Mucosa of descending colon (tissue), 3 donors: ENCODE data around the gene CRYBB2. TPM values are rescaled to one million over a fixed set of nuclear protein-coding genes. Genes with fewer than 3 reads are reported as not detected.
"Not testable (repeated sequence)": the region's sequence is repeated elsewhere in the genome, so short reads cannot be mapped to it uniquely, and the experiment has no call there.

Experiments
- ATAC-seq: fragments of 200-7000 bp; cut with Tn5 transposase; one replicate; pipeline ENCODE4 v1.9.1; 2020; ENCODE audit warnings: mild to moderate bottlenecking, moderate library complexity
- DNase-seq, 3 donors: peaks; one replicate each; pipeline ENCODE4 v3.0.0-alpha.2; 2020
- H3K36me3 ChIP-seq: fragments of 200-600 bp; one replicate; pipeline ENCODE4 v1.8.0; 2021; ENCODE audit warnings: low read depth, mild to moderate bottlenecking
- H3K4me1 ChIP-seq: fragments of 200-600 bp; one replicate; pipeline ENCODE4 v1.8.0; 2021; ENCODE audit warnings: low read depth, mild to moderate bottlenecking
- H3K4me3 ChIP-seq: fragments of 200-600 bp; one replicate; pipeline ENCODE4 v1.8.0; 2021; ENCODE audit warnings: mild to moderate bottlenecking
- H3K9me3 ChIP-seq: fragments of 200-600 bp; one replicate; pipeline ENCODE4 v1.8.0; 2021; ENCODE audit warnings: mild to moderate bottlenecking
- CTCF ChIP-seq: fragments of 200-600 bp; IDR thresholded peaks from one replicate; pipeline ENCODE4 v1.8.0; 2022; ENCODE audit warnings: antibody characterized with exemption, mild to moderate bottlenecking
- intact Hi-C, 2 donors: fragments of 100-400 bp; cut with DNase I in 1 of 2; cut with micrococcal nuclease in 1 of 2; formaldehyde crosslinking; loops; one replicate each; pipeline versions ENCODE4 v1.11.0 to v1.11.1; 2022; cut with DNase I, micrococcal nuclease
- total RNA-seq, 3 donors: library from RNA; stranded (reverse); fragmentation: NEBNext Ultra II Directional in 2 of 3; extraction: Animal tissue kit (Norgen Biotek cat#: 25700) in 2 of 3; gene quantifications; one replicate each; pipeline versions ENCODE4 v1.2.1 to v1.2.4, GENCODE V29; 2021 to 2023
- donor health status: DM: no; HTN: no; CAD: no; lungs with moderate emphysema.
- donor health status: DM: no; HTN: no; CAD: no.
- donor health status: DM: no; HTN: yes; CAD: no.

CRYBB2 gene
- total RNA-seq, 3 donors from 2014 or later: 0.84 TPM; not detected in 2

GRCh38 chr22:25237503-25237902 is 18.1 kb downstream of the CRYBB2 start:
- H3K4me3 ChIP-seq: no peak overlapping the region
- no peak for TF ChIP-seq CTCF
- H3K9me3 ChIP-seq: no peaks in the 10 kb centered on the region
- H3K36me3 ChIP-seq: no peaks in the 10 kb centered on the region
- no peak for ATAC-seq
- no peaks in the 10 kb centered on the region for H3K4me1 ChIP-seq
- intact Hi-C loops: no loop called here
- DNase-seq: no peak

- H3K9me3 ChIP-seq, H3K4me1 ChIP-seq, H3K4me3 ChIP-seq, H3K36me3 ChIP-seq, intact Hi-C loops, ATAC-seq, DNase-seq: not testable (repeated sequence)
These were observed 18.6 kb downstream of the CRYBB2 start for GRCh38 chr22:25238058-25238457.

DNA sequence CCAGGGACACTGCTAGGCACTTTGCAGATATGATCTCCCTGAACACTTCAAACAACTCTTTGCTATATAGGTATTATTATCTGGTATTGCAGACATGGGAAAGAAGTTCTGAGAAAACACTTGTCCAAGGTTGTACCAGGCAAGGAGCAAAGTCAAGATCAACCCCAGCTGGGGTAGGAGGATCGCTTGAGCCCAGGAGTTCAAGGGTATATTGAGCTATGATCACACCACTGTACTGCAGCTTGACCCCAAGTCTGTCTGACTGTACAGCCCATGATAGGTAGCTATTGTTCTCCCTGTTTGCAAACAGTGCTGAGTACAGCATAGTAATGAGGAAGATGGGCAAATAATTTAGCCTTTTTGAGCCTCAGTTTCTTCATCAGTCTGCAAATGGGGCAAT is 35.7 kb downstream of the CRYBB2 start:
- H3K4me1 ChIP-seq, ATAC-seq, intact Hi-C loops, H3K4me3 ChIP-seq, H3K9me3 ChIP-seq, H3K36me3 ChIP-seq, DNase-seq: not testable (repeated sequence)

DNA sequence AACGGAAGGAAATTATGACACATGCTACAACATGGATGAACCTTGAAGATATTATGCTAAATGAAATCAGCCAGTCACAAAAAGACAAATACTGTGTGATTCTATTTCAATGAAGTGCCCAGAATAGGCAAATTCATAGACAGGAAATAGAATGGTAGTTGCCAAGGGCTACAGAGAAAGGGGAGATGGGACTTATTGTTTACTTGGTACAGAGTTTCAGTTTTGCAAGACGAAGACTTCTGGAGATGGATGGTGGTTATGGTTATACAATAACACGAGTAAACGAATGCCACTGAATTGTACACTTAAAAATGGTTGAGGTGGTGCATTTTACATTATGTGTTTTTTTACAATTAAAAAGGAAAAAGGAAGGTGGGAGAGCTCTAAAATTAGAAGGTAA is 48.1 kb downstream of the CRYBB2 start:
- H3K4me3 ChIP-seq, H3K4me1 ChIP-seq, ATAC-seq, DNase-seq, intact Hi-C loops, H3K36me3 ChIP-seq: not testable (repeated sequence)
- peaks cover 12% of the 10 kb centered on the region for H3K9me3 ChIP-seq

- DNase-seq, H3K4me3 ChIP-seq, H3K36me3 ChIP-seq, H3K4me1 ChIP-seq, ATAC-seq, intact Hi-C loops: not testable (repeated sequence)
- peaks cover 12% of the 10 kb centered on the region for H3K9me3 ChIP-seq
These were observed 49.5 kb downstream of the CRYBB2 start for GRCh38 chr22:25268902-25269301.

GRCh38 chr22:25270061-25270460 is 50.6 kb downstream of the CRYBB2 start:
- H3K4me1 ChIP-seq, H3K4me3 ChIP-seq, intact Hi-C loops, DNase-seq, H3K36me3 ChIP-seq, ATAC-seq: not testable (repeated sequence)
- peaks cover 12% of the 10 kb centered on the region for H3K9me3 ChIP-seq

GRCh38 chr22:25273231-25273630 is 53.8 kb downstream of the CRYBB2 start:
- H3K4me1 ChIP-seq, ATAC-seq, H3K36me3 ChIP-seq, H3K4me3 ChIP-seq, intact Hi-C loops, DNase-seq: not testable (repeated sequence)
- H3K9me3 ChIP-seq: peaks cover 12% of the 10 kb centered on the region

DNA sequence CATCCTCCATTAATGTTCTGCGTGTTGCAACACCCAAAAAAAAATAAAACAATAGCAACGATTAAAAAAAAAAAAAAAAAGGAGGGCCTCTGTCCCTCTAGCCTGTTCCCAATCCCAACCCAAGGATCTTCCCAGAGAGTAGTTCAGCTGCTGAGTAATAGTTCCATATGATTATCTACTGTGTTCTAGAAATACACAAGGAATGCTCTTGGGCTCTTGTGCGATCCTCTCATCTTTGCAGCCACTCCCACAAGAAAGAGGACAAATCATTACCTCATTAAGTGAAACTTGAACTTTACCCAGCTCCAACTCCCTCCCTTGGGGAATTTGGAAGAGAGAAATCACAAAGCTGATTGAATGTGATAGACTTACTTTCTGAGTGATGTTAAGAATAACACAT is 54.5 kb downstream of the CRYBB2 start:
- ATAC-seq, intact Hi-C loops: not testable (repeated sequence)

DNA sequence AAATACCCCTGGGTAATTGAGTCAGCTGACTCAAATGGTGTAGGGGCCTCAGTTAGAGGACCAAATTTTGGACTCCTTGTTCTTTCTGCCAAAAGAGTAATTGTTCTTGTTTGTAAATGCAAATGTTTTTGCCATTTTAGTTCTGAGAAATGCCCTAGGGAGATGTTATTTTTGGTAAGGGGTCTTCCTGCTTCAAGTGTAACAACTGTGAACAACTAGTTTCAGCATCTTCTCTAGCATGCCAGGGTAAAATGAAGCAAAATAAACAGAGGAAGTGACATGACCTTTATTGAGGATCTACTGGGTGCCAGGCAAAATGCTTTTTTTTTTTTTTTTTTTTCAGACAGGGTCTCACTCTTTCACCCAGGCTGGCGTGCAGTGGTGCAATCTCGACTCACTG is 60.7 kb downstream of the CRYBB2 start:
- DNase-seq, H3K4me3 ChIP-seq, H3K36me3 ChIP-seq, ATAC-seq, H3K9me3 ChIP-seq, H3K4me1 ChIP-seq: not testable (repeated sequence)
- intact Hi-C loops: loop anchor here in 1 of 2 donors (10.0 kb wide), 1 partner anchor 305 kb away; no protein-coding TSS in a partner anchor

More for the DNA sequence above, 54.5 kb downstream of the CRYBB2 start:
- not testable (repeated sequence) for H3K9me3 ChIP-seq, H3K4me1 ChIP-seq, DNase-seq, H3K36me3 ChIP-seq, H3K4me3 ChIP-seq

Other genes starting within 250 kb of the CRYBB2 start
- gene CRYBB3, start 19.8 kb upstream of the CRYBB2 start, total RNA-seq: 1 to 10 TPM in 1 of 3 donors, under 1 TPM in 2; 0.82 to 2.9 (median 0.82) TPM